Panc1 (cell line): ENCODE data around the gene DLGAP1.

ENCODE experiments used
- POLR2AphosphoS5 ChIP-seq: IDR thresholded peaks from 2 replicates; pipeline ENCODE4 v1.6.1; 2012; ENCODE audit warnings: mild to moderate bottlenecking, low read depth, low read length, moderate library complexity
- TF ChIP-seq, protein P1 (sequence below): fragments of 450-650 bp; IDR thresholded peaks from 2 replicates; pipeline ENCODE4 v1.5.1; 2017; ENCODE audit warnings: mild to moderate bottlenecking

GRCh38 chr18:3857544-3857943 is 597.6 kb downstream of the DLGAP1 start:
- no peak for TF ChIP-seq POLR2AphosphoS5
- TF ChIP-seq, protein P1, sequence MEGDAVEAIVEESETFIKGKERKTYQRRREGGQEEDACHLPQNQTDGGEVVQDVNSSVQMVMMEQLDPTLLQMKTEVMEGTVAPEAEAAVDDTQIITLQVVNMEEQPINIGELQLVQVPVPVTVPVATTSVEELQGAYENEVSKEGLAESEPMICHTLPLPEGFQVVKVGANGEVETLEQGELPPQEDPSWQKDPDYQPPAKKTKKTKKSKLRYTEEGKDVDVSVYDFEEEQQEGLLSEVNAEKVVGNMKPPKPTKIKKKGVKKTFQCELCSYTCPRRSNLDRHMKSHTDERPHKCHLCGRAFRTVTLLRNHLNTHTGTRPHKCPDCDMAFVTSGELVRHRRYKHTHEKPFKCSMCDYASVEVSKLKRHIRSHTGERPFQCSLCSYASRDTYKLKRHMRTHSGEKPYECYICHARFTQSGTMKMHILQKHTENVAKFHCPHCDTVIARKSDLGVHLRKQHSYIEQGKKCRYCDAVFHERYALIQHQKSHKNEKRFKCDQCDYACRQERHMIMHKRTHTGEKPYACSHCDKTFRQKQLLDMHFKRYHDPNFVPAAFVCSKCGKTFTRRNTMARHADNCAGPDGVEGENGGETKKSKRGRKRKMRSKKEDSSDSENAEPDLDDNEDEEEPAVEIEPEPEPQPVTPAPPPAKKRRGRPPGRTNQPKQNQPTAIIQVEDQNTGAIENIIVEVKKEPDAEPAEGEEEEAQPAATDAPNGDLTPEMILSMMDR = no peak
